H1 (cell line): ENCODE results near the gene PML. TPM values are rescaled to one million over a fixed set of nuclear protein-coding genes. Genes with fewer than 3 reads are reported as not detected.

Source experiments
- CTCF ChIA-PET: fragments of 300-600 bp; sonication (Branson Sonifier 250); formaldehyde crosslinking; loops from one replicate; lab custom pipeline; 2021; ENCODE audit not compliant: partially characterized antibody; lab: Charles Lee
- POLR2A ChIA-PET: fragments of 300-600 bp; sonication (Branson Sonifier 250); formaldehyde crosslinking; loops from one replicate; lab custom pipeline; 2021; ENCODE audit warnings: inconsistent platforms; ENCODE audit not compliant: partially characterized antibody; lab: Charles Lee
- DNase-seq, 2 experiments: peaks; one replicate each; pipeline versions ENCODE4 v3.0.0 to v3.0.0-alpha.2; 2010 to 2022; ENCODE audit warnings: low spot score in 2 of 2, low read depth in 1 of 2, mixed read lengths in 1 of 2
- FAIRE-seq: peaks from 2 replicates; lab custom pipeline; 2011; peaks lifted over from hg19 to GRCh38; lab: Jason Lieb, UNC
- H2AFZ ChIP-seq: 2 replicates; pipeline ENCODE4 v1.8.1; 2012; ENCODE audit warnings: low read length, inconsistent platforms
- H2AK5ac ChIP-seq: 2 replicates; pipeline ENCODE4 v1.6.1; 2013; ENCODE audit warnings: low read depth, low read length
- H2BK120ac ChIP-seq: replicated peaks from 2 replicates; pipeline ENCODE3; 2013; ENCODE audit warnings: low read depth, low read length, inconsistent platforms
- H2BK12ac ChIP-seq: 2 replicates; pipeline ENCODE4 v1.6.1; 2013; ENCODE audit warnings: low read depth, low read length
- H2BK15ac ChIP-seq: 2 replicates; pipeline ENCODE4 v1.6.1; 2013; ENCODE audit warnings: low read length
- H2BK20ac ChIP-seq: 2 replicates; pipeline ENCODE4 v1.6.1; 2013; ENCODE audit warnings: low read length
- H2BK5ac ChIP-seq: 2 replicates; pipeline ENCODE4 v1.6.1; 2013; ENCODE audit warnings: low read depth, low read length
- H3K14ac ChIP-seq: 2 replicates; pipeline ENCODE4 v1.6.1; 2013; ENCODE audit warnings: inconsistent platforms; ENCODE audit not compliant: insufficient read length
- H3K18ac ChIP-seq: 2 replicates; pipeline ENCODE4 v1.6.1; 2013; ENCODE audit warnings: low read length; ENCODE audit errors: extremely low read depth
- H3K23ac ChIP-seq: 2 replicates; pipeline ENCODE4 v1.6.1; 2013; ENCODE audit warnings: inconsistent platforms; ENCODE audit not compliant: insufficient read length
- H3K23me2 ChIP-seq: 2 replicates; pipeline ENCODE4 v1.6.1; 2013; ENCODE audit warnings: low read depth, low read length
- H3K27ac ChIP-seq: 2 replicates; pipeline ENCODE4 v1.6.1; 2011; ENCODE audit warnings: low read depth, low read length, inconsistent platforms
- H3K27me3 ChIP-seq, 4 experiments: replicated peaks in 1 of 4; 1 replicate in 1 of 4; 2 replicates in 3 of 4; pipeline versions ENCODE4 v1.6.1 to v1.8.1; 2011 to 2013; ENCODE audit warnings: low read length in 3 of 4, mild to moderate bottlenecking in 3 of 4, inconsistent platforms in 2 of 4, mixed read lengths in 2 of 4, moderate library complexity in 1 of 4; ENCODE audit not compliant: control insufficient read depth in 3 of 4, insufficient read depth in 3 of 4; ENCODE audit errors: extremely low read depth in 1 of 4
- H3K36me3 ChIP-seq, 4 experiments: 2 replicates each; pipeline versions ENCODE4 v1.6.1 to v1.8.1; 2011 to 2013; ENCODE audit warnings: mild to moderate bottlenecking in 4 of 4, low read length in 3 of 4, moderate library complexity in 2 of 4, control low read depth in 1 of 4, inconsistent platforms in 1 of 4; ENCODE audit not compliant: insufficient read depth in 4 of 4, control insufficient read depth in 2 of 4
- H3K4ac ChIP-seq: replicated peaks from 2 replicates; pipeline ENCODE3; 2013; ENCODE audit warnings: low read length, low read depth, mixed read lengths, inconsistent platforms; ENCODE audit not compliant: insufficient read length
- H3K4me1 ChIP-seq, 4 experiments: replicated peaks in 1 of 4; 1 replicate in 1 of 4; 2 replicates in 3 of 4; pipeline versions ENCODE4 v1.6.1 to v1.8.1; 2011 to 2013; ENCODE audit warnings: low read length in 3 of 4, inconsistent platforms in 2 of 4, mixed read lengths in 1 of 4; ENCODE audit not compliant: insufficient read depth in 4 of 4, control insufficient read depth in 3 of 4
- H3K4me2 ChIP-seq, 2 experiments: 2 replicates each; pipeline versions ENCODE4 v1.6.1 to v1.8.1; 2011 to 2013; ENCODE audit warnings: low read depth in 2 of 2, low read length in 2 of 2, control low read depth in 1 of 2, inconsistent platforms in 1 of 2, mild to moderate bottlenecking in 1 of 2; ENCODE audit not compliant: insufficient read depth in 1 of 2
- H3K4me3 ChIP-seq, 4 experiments: fragments of 200-600, 300-600 bp in 1 of 4; sonication (generic), shearing (Covaris generic), sonication (Bioruptor Twin) in 1 of 4; 2 replicates each; pipeline versions ENCODE4 v1.5.1 to v1.8.1; 2011 to 2016; ENCODE audit warnings: low read length in 4 of 4, low read depth in 3 of 4, control low read depth in 2 of 4, inconsistent platforms in 2 of 4, mild to moderate bottlenecking in 2 of 4, mixed read lengths in 1 of 4, moderate library complexity in 1 of 4; ENCODE audit not compliant: insufficient read depth in 2 of 4; ENCODE audit errors: extremely low read depth in 1 of 4
- H3K56ac ChIP-seq: replicated peaks from 2 replicates; pipeline ENCODE3; 2013; ENCODE audit warnings: low read depth, mild to moderate bottlenecking, mixed read lengths, low read length, inconsistent platforms; ENCODE audit not compliant: insufficient read length
- H3K79me1 ChIP-seq: 2 replicates; pipeline ENCODE4 v1.6.1; 2013; ENCODE audit warnings: low read depth, low read length, control low read depth
- H3K79me2 ChIP-seq, 2 experiments: 2 replicates each; pipeline versions ENCODE4 v1.6.1 to v1.8.1; 2012 to 2013; ENCODE audit warnings: low read length in 2 of 2, mild to moderate bottlenecking in 2 of 2, inconsistent platforms in 1 of 2; ENCODE audit not compliant: insufficient read depth in 2 of 2, control insufficient read depth in 1 of 2
- H3K9ac ChIP-seq, 4 experiments: replicated peaks in 1 of 4; 1 replicate in 1 of 4; 2 replicates in 3 of 4; pipeline versions ENCODE4 v1.6.1 to v1.8.1; 2011 to 2013; ENCODE audit warnings: low read depth in 3 of 4, low read length in 3 of 4, control low read depth in 2 of 4, mild to moderate bottlenecking in 2 of 4, moderate library complexity in 2 of 4, inconsistent platforms in 1 of 4; ENCODE audit errors: extremely low read depth in 1 of 4
- H3K9me3 ChIP-seq, 2 experiments: 2 replicates each; pipeline versions ENCODE4 v1.6.1 to v1.8.1; 2012 to 2013; ENCODE audit warnings: mild to moderate bottlenecking in 2 of 2, moderate library complexity in 2 of 2, control low read depth in 1 of 2, inconsistent platforms in 1 of 2, low read depth in 1 of 2, low read length in 1 of 2, mixed read lengths in 1 of 2; ENCODE audit not compliant: insufficient read depth in 2 of 2
- H4K20me1 ChIP-seq, 2 experiments: replicated peaks in 1 of 2; 2 replicates each; pipeline versions ENCODE3 to v1.8.1; 2011 to 2013; ENCODE audit warnings: inconsistent platforms in 2 of 2, low read length in 2 of 2, mild to moderate bottlenecking in 1 of 2; ENCODE audit not compliant: insufficient read depth in 2 of 2, control insufficient read depth in 1 of 2
- H4K5ac ChIP-seq: 2 replicates; pipeline ENCODE4 v1.6.1; 2013; ENCODE audit warnings: low read length, low read depth, mixed read lengths, inconsistent platforms; ENCODE audit not compliant: insufficient read length
- H4K8ac ChIP-seq: 2 replicates; pipeline ENCODE4 v1.8.0; 2013; ENCODE audit warnings: mild to moderate bottlenecking, moderate library complexity, low read length, inconsistent platforms; ENCODE audit not compliant: insufficient read depth; ENCODE audit errors: extremely low read depth
- H4K91ac ChIP-seq: replicated peaks from 2 replicates; pipeline ENCODE3; 2013; ENCODE audit warnings: low read length, mixed read lengths, inconsistent platforms; ENCODE audit not compliant: insufficient read length
- GABPA ChIP-seq: IDR thresholded peaks from 2 replicates; pipeline ENCODE4 v1.6.1; 2011; ENCODE audit warnings: mild to moderate bottlenecking, low read length, moderate library complexity, borderline replicate concordance; ENCODE audit not compliant: insufficient read depth
- KDM4A ChIP-seq: IDR thresholded peaks from one replicate; pipeline ENCODE4 v1.7.1; 2012; ENCODE audit warnings: low read depth, mild to moderate bottlenecking, moderate library complexity, low read length, inconsistent platforms; ENCODE audit not compliant: severe bottlenecking
- RBBP5 ChIP-seq: IDR thresholded peaks from 2 replicates; pipeline ENCODE4 v1.7.1; 2012; ENCODE audit warnings: low read depth, mild to moderate bottlenecking, inconsistent platforms, low read length, moderate library complexity, borderline replicate concordance
- RNF2 ChIP-seq: fragments of 200-900, 300-1000 bp; sonication (generic); IDR thresholded peaks from 2 replicates; pipeline ENCODE4 v1.7.1; 2016; ENCODE audit warnings: borderline replicate concordance, low read depth, mild to moderate bottlenecking, antibody characterized with exemption, low read length; ENCODE audit not compliant: poor library complexity, severe bottlenecking; ENCODE audit errors: missing control alignments
- SIN3A ChIP-seq, 2 experiments: IDR thresholded peaks in 1 of 2; conservative IDR thresholded peaks in 1 of 2; 2 replicates each; pipeline ENCODE4 v1.6.1; 2011 to 2012; ENCODE audit warnings: low read length in 2 of 2, improper control_type of control experiment in 1 of 2, low read depth in 1 of 2, mild to moderate bottlenecking in 1 of 2
- WGBS, 2 experiments: shearing (Covaris generic) in 1 of 2; methylation state at CpG; one replicate each; pipeline versions ENCODE4 v1.1.6 to v1.1.7; 2013 to 2015; ENCODE audit warnings: low lambda C conversion rate in 2 of 2, mixed read lengths in 2 of 2, inconsistent platforms in 1 of 2, low coverage in 1 of 2, missing lambda C conversion rate in 1 of 2; ENCODE audit not compliant: insufficient replicate concordance in 2 of 2, insufficient coverage in 1 of 2, insufficient read length in 1 of 2; ENCODE audit errors: extremely low coverage in 1 of 2, missing lambda C conversion rate in 1 of 2; 5-methylcytosine and 5-hydroxymethylcytosine counted together
- polyA plus RNA-seq, 7 experiments: library from polyadenylated mRNA; depleted of rRNA in 3 of 7; stranded (reverse) in 5 of 7; unstranded in 2 of 7; fragments of >200 nt in 5 of 7; fragments of 200-250 nt in 2 of 7; gene quantifications; 1 replicate in 5 of 7; 2 replicates in 1 of 7; 4 replicates in 1 of 7; pipeline versions ENCODE4 v1.2.1 to v1.2.3, GENCODE V29; 2011 to 2013; ENCODE audit warnings: missing spikeins in 2 of 7, mixed read lengths in 2 of 7
- total RNA-seq: library from RNA; stranded (reverse); fragmentation: NEBNext Ultra II Directional; extraction: Animal tissue kit (Norgen Biotek cat#: 25700); gene quantifications from 2 replicates; pipeline ENCODE4 v1.2.1, GENCODE V29; 2021

PML gene
- total and polyA plus RNA-seq, 2 of the 8 experiments (the other 6 are each of a cell fraction or from before 2014, with no cell fraction given), result 14.9 to 30.3 TPM

DNA sequence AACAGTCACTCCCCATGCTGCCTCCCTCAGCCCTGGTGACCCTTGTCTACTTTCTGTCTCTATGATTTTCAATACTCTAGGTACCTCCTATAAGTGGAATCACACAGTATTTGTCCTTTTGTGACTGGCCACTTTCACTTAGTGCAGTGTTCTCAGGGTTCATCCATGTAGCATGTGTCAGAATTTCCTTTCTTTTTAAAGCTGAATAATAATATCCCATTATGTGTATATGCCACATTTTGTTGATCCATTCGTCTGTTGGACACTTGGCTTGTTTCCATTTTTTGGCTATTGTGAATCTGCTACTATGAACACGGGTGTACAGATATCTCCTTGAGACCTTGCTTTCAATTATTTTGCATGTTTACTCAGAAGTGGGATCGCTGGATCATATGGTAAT is 34.1 kb downstream of the PML start:
- Histone ChIP-seq H2AFZ (no peak overlapping the region), H3K14ac (no peak overlapping the region), H2BK5ac (no peak overlapping the region), H4K91ac (no peak overlapping the region), H3K4me2 (no peak overlapping the region), H3K4ac (no peak overlapping the region), H3K9me3 (no peaks in the 10 kb centered on the region), H3K36me3 (peaks cover 0 to 6% (median under 1%) of the 10 kb centered on the region in 4 experiments; a peak in 5 of 8 replicates), H2AK5ac (no peak overlapping the region), H3K4me3 (no peak overlapping the region), H2BK120ac (no peak overlapping the region), H3K4me1 (no peaks in the 10 kb centered on the region), H2BK20ac (no peak overlapping the region), H3K56ac (no peak overlapping the region), H3K27ac (no peak overlapping the region), H3K9ac (no peak overlapping the region), H3K18ac (no peak overlapping the region), H4K20me1 (peaks cover 0 to 7% of the 10 kb centered on the region in 2 experiments), H4K8ac (no peak overlapping the region), H3K23ac (no peak overlapping the region), H2BK12ac (no peak overlapping the region), H4K5ac (no peak overlapping the region), H3K27me3 (no peaks in the 10 kb centered on the region), H3K79me1 (no peaks in the 10 kb centered on the region), H3K23me2 (no peaks in the 10 kb centered on the region), H2BK15ac (no peak overlapping the region), H3K79me2 (no peaks in the 10 kb centered on the region)
- POLR2A ChIA-PET, result interaction anchor here (0.6 kb wide), 1 partner anchor 433 kb away, joined by 6 read pairs; no protein-coding TSS in a partner anchor
- TF ChIP-seq RBBP5, result no peak
- TF ChIP-seq GABPA, result no peak
- TF ChIP-seq SIN3A (conservative IDR thresholded peaks at IDR 0.05 in 1 of 2, IDR thresholded peaks at IDR 0.05 in 1 of 2; ENCODE audit: low read depth in 1 of 2, low read length in 2 of 2), result no peak
- no peak for TF ChIP-seq KDM4A
- TF ChIP-seq RNF2, result no peak
- whole genome bisulfite sequencing, 2 experiments, result 83% methylated on average over 3 of the region's 3 CpGs; no CpG with 5 or more reads in 1 of the 2 experiments
- CTCF ChIA-PET, result interaction anchor here (0.6 to 1.2 kb wide), 2 partner anchors 18 to 64 kb away, joined by 4 to 5 read pairs; no protein-coding TSS in a partner anchor
- DNase-seq (no peak), FAIRE-seq (no peak)
